HG03378 (cell line): ENCODE data around the gene RRP12.
A peak's percentile ranks its signal among the peaks of the same experiment; 100 is the strongest.

Experiments
- ATAC-seq: cut with Tn5 transposase; IDR thresholded peaks from one replicate; pipeline ENCODE4 v1.9.1; 2021; ENCODE audit warnings: mild to moderate bottlenecking, moderate library complexity; ENCODE audit not compliant: unreplicated experiment

RRP12 gene

GRCh38 chr10:97336942-97337831 lies 64.0 kb downstream of the RRP12 start:
- no peak for ATAC-seq

DNA sequence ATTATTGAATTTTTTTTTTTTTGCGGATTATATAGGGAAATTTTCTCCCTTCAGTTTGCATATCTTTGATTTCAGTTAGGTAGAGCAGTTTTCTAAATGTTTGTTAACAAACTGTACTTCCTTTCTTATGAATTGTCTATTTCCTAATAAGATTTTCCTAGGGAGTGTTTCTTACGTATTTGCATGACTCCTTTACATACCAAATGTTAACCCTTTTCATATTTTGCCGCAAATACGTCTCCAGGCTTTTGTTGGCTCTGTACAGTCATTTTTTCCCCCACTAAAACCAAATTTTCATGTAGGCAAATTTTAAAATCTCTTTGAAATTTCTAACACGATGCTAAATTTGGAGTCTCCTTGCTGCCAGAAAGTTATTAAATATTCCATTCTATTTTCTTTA lies 64.7 kb downstream of the RRP12 start:
- no peak for ATAC-seq

- no peak for ATAC-seq
Observed at GRCh38 chr10:97336006-97336405, 65.1 kb downstream of the RRP12 start.

GRCh38 chr10:97335188-97335619 lies 65.9 kb downstream of the RRP12 start:
- peak; percentile 11 for ATAC-seq

DNA sequence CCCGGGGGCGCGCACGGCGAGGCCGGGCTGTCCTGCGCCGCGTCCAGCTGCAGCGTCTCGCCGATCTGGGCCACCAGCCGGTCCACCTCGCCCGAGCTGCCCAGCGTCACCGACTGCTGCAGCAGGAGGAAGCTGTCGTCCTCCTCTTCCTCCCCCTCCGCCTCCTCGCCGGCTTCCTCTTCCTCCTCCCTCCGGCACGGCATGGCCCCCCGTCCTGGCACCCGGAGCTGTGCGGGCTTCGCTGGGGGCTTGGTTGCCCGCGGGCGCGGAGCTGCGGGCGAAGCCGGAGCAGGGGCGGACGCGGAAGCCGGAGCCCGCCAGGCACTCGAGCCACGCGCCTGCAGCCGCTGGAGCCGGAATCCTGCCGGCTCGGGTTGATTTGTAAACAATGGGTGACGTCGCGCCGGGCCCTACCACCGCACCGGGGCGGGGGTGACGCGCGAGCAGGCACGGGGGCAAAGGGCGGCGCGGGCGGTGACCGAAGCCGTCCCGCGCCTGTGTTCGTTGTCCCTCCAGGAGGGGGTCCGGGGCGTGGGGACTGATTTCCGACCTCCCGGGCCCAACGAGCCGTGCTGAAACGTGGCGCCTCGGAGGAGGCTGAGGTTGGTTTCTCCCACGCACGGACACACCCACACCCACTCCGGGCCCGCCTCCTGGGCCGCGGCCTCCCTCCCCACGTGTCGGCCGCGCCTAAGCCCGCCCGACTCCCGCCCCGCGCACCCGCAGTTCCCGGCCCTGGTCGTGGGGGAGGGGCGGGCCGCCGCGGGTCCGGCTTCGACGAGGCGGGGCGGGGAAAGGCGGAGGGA lies 66.6 kb downstream of the RRP12 start, which contains the start of gene FRAT2:
FRAT2 (minus strand) TSS at position 360 of the 806 bp plus-strand sequence; CDS start at position 203, 157 bp downstream.
- ATAC-seq, result peak; percentile 68

DNA sequence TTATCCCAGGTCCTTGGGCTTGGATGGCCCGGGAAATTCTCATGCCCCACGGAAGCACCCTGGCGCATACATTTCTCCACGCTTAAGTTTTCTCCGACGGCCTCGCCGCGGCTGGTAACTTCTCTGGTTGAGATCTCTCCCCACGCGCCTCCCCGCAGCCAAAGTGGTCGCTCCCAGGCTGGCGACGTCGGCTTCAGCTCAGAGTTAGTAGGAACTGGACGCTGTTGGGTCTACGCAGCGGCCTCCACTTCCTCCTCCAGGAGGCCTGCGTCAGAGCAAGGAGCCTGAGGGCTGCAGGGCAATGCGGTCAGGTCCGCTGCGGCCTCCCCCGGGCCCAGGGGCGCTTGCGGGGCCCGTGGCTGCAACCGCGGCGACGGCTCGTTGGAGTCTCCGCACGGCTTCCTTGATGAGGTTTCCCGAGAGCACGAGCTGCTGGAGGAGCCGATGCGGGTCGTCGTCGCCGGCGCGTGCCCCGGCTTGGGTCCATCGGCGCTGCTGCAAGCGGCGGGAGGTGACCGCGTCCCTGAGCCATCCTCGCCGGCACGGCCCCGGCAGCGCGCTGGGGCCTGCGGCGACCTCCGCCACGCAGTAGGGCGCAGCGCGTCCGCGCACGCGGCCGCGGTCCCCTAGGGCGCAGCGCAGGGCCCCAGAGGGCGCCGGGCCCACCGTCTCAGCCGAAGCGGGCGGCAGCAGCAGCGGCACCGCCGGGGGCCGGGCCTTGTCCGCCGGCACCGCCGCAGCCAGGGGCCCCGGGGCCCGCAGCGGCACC lies 67.4 kb downstream of the RRP12 start:
- ATAC-seq, result no peak

DNA sequence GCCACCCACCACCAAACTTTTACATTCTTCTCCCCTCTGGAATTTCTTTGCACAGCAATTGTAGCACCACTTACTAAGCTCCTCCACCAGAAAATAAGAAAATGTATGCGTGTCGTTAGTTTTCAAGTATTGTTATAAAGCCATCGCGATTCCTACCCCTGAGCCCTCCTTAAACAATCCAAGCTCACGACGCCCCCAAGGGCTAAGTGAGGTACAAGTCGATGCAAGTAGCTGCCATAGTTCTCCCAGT lies 67.9 kb downstream of the RRP12 start:
- no peak for ATAC-seq

DNA sequence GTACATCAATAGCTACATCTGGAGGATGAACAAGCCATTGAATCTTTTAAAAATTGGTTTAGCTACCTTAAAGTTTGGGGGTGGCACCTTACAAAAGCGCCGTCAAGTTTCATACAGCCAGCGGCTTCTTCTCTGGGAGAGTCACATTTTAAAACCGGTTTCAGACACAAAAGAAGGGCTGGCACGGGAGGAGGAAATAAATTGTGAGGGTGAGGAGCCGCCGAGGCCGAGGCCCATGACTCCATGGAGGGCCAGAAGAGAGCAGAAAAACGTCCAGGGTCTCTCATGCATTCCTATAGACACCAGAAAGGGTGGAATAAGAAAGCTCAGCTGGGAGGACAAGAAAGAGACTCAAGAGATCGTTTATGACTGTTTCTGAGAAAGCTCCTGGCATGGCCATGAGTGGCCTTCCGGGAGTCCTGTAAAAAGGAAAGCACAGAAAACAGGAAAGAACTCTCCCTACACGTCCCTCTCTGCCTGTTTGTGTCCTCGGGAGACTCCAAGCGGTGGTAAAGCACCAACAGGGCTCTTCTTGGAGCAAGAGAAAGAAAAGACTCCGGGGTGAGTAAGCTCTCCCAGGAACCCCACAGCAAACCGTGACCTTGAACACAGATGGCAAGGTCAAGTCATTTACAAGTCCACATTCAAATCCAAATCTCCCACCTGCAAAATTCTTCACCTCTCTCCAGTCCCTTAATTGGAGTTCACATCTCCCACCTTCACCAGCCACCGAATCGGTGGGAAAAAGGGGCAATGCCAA lies 68.4 kb downstream of the RRP12 start:
- ATAC-seq, result no peak

DNA sequence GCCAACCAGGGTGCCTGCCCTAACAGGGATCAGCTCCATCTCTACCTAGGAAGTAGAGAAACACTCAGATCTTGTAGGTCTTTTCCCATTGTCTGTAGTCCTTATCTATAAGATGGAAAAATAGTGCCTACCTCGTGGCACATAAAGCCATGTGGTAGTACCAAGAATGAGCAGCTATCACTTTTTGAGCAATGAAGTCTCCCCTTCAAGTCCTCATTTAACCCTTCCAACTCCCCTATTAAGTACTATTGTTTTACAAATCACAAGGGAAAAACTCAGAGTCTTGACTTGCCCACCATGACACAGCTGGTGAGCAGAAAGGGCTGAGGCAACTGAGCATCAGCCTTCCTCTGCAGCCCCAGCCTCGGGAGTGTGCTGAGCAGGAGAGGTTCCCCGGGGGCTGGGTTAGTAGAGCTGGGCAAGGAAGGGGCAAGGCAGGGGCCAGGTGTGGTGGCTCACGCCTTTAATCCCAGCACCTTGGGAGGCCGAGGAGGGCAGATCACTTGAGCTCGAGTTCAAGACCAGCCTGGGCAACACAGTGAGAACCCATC lies 69.9 kb downstream of the RRP12 start:
- ATAC-seq, result no peak

- no peak for ATAC-seq
Observed at GRCh38 chr10:97329766-97330165, 71.4 kb downstream of the RRP12 start.

DNA sequence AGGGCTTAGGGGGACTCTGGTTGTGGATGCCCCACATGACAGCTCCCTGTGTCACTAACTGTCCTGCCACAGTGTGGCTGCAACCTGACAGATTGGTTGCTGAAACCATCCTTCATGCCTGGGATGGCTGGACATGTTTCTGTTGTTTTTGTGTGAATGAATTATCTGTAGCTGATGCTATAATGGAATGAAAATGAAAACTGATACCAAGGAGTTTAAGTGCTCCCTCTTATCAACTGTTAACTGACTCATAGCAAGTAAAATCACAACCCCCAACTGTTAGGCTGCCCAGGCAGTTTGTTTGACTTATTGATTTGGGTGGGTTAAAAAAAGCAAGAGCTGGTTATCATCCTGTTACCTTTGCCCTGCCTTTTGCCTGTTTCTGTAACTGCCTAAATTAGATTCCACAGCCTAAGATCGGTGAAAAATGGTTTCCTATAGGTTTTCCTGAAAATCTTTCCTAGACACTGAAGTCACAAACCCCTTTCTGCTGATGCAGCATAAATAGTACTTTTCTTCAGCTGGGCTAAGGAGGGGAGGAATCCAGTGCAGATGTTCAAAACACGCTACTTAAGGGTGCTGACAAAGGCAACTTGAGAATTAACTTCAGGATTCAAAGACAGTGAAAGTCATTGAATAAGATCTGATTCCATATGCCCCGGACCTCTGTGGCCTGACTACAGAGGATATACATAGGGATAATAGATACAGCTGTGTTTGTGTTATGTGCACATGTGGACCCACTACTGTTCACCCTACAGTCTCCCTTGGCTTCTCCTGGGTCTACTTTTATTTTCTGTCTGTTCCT lies 72.3 kb downstream of the RRP12 start:
- no peak for ATAC-seq

GRCh38 chr10:97327348-97328294 lies 73.5 kb downstream of the RRP12 start:
- ATAC-seq, result no peak

DNA sequence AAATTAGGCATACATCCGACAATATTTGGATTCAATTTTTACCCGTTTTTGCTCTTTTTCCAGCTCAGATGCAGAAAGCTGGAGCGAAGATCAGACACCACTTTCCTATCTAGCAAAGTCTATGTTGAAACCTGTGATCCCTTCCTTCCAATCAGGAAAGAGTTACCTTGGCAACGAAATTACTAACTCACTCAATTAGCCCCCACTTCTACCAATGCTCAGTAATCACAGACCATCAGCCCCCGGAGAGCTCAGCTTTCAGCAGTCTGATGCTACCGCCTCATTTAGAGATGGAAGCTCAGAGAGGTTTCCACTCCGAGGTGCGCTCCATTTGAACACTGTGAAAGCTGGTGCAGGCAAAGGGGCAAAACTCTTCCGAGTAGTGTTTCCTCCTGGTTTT lies 75.4 kb downstream of the RRP12 start:
- ATAC-seq, result no peak

GRCh38 chr10:97323501-97323900 lies 77.6 kb downstream of the RRP12 start:
- no peak for ATAC-seq

DNA sequence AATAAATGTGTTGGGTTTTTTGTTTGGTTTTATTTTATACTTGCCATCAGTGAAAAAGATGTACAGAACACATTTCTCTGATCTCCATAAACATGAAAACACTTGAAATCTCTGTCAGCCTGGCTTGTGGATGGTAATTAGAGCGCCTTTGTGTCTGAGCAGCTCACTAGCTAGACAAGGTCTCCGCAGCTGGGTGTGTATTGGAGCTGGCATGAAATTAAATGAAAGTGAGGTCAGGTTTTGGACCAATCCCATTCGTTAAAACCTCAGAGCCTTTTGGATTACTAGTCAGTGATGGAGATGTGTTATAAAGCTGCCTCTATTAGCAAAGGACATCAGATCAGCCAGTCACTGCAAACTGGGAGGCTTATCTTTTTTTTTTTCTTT lies 79.3 kb downstream of the RRP12 start:
- ATAC-seq, result no peak

DNA sequence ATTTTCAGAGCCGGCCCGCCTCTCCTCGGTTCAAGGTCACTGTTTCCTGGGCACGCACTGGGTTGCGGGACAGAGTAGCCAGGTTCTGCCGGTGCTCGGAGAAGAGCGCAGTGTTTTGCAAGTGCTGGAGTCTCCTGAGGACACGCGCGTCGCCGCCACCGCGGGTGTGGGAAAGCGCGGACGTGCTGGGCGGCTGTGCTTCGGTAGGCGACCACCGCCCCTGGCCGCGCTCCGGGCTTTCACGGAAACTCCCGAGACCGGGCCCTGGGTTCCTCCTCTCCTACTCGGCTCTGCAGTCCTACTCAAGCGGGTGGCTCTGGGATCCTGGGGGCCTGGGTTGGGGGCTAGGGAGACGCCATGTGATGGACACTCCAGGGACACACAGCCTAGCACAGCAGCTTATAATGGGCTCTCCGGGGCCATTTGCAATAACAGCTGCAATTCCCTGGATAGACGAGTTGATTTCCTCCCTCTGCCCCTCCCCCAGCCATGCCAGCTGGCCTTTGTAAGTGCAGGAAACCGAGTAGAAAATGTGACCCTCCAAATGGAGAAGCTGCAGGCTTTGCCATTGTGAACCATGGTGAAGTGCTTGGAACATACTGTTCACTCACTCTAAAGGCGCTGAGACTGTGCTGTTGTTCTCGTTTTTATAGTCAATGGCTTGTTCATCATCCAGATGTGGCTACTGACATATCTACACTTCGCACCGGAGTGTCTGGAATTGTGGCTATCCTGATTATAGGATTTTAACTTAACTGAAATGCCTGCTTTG lies 79.9 kb downstream of the RRP12 start:
- ATAC-seq, result no peak

GRCh38 chr10:97320480-97321031 lies 80.6 kb downstream of the RRP12 start:
- no peak for ATAC-seq
